H1 (cell line): ENCODE results near the gene CHAD. TPM values are rescaled to one million over a fixed set of nuclear protein-coding genes. Genes with fewer than 3 reads are reported as not detected.

ENCODE experiments used
- CTCF ChIA-PET: fragments of 300-600 bp; sonication (Branson Sonifier 250); formaldehyde crosslinking; loops from one replicate; lab custom pipeline; 2021; ENCODE audit not compliant: partially characterized antibody; lab: Charles Lee
- POLR2A ChIA-PET: fragments of 300-600 bp; sonication (Branson Sonifier 250); formaldehyde crosslinking; loops from one replicate; lab custom pipeline; 2021; ENCODE audit warnings: inconsistent platforms; ENCODE audit not compliant: partially characterized antibody; lab: Charles Lee
- DNase-seq, 2 experiments: peaks; one replicate each; pipeline versions ENCODE4 v3.0.0 to v3.0.0-alpha.2; 2010 to 2022; ENCODE audit warnings: low spot score in 2 of 2, low read depth in 1 of 2, mixed read lengths in 1 of 2
- FAIRE-seq: peaks from 2 replicates; lab custom pipeline; 2011; peaks lifted over from hg19 to GRCh38; lab: Jason Lieb, UNC
- H2AFZ ChIP-seq: 2 replicates; pipeline ENCODE4 v1.8.1; 2012; ENCODE audit warnings: low read length, inconsistent platforms
- H2AK5ac ChIP-seq: 2 replicates; pipeline ENCODE4 v1.6.1; 2013; ENCODE audit warnings: low read depth, low read length
- H2BK120ac ChIP-seq: replicated peaks from 2 replicates; pipeline ENCODE3; 2013; ENCODE audit warnings: low read depth, low read length, inconsistent platforms
- H2BK12ac ChIP-seq: 2 replicates; pipeline ENCODE4 v1.6.1; 2013; ENCODE audit warnings: low read depth, low read length
- H2BK15ac ChIP-seq: 2 replicates; pipeline ENCODE4 v1.6.1; 2013; ENCODE audit warnings: low read length
- H2BK20ac ChIP-seq: 2 replicates; pipeline ENCODE4 v1.6.1; 2013; ENCODE audit warnings: low read length
- H2BK5ac ChIP-seq: 2 replicates; pipeline ENCODE4 v1.6.1; 2013; ENCODE audit warnings: low read depth, low read length
- H3K14ac ChIP-seq: 2 replicates; pipeline ENCODE4 v1.6.1; 2013; ENCODE audit warnings: inconsistent platforms; ENCODE audit not compliant: insufficient read length
- H3K18ac ChIP-seq: 2 replicates; pipeline ENCODE4 v1.6.1; 2013; ENCODE audit warnings: low read length; ENCODE audit errors: extremely low read depth
- H3K23ac ChIP-seq: 2 replicates; pipeline ENCODE4 v1.6.1; 2013; ENCODE audit warnings: inconsistent platforms; ENCODE audit not compliant: insufficient read length
- H3K23me2 ChIP-seq: 2 replicates; pipeline ENCODE4 v1.6.1; 2013; ENCODE audit warnings: low read depth, low read length
- H3K27ac ChIP-seq: 2 replicates; pipeline ENCODE4 v1.6.1; 2011; ENCODE audit warnings: low read depth, low read length, inconsistent platforms
- H3K27me3 ChIP-seq, 4 experiments: replicated peaks in 1 of 4; 1 replicate in 1 of 4; 2 replicates in 3 of 4; pipeline versions ENCODE4 v1.6.1 to v1.8.1; 2011 to 2013; ENCODE audit warnings: low read length in 3 of 4, mild to moderate bottlenecking in 3 of 4, inconsistent platforms in 2 of 4, mixed read lengths in 2 of 4, moderate library complexity in 1 of 4; ENCODE audit not compliant: control insufficient read depth in 3 of 4, insufficient read depth in 3 of 4; ENCODE audit errors: extremely low read depth in 1 of 4
- H3K36me3 ChIP-seq, 4 experiments: 2 replicates each; pipeline versions ENCODE4 v1.6.1 to v1.8.1; 2011 to 2013; ENCODE audit warnings: mild to moderate bottlenecking in 4 of 4, low read length in 3 of 4, moderate library complexity in 2 of 4, control low read depth in 1 of 4, inconsistent platforms in 1 of 4; ENCODE audit not compliant: insufficient read depth in 4 of 4, control insufficient read depth in 2 of 4
- H3K4ac ChIP-seq: replicated peaks from 2 replicates; pipeline ENCODE3; 2013; ENCODE audit warnings: low read length, low read depth, mixed read lengths, inconsistent platforms; ENCODE audit not compliant: insufficient read length
- H3K4me1 ChIP-seq, 4 experiments: replicated peaks in 1 of 4; 1 replicate in 1 of 4; 2 replicates in 3 of 4; pipeline versions ENCODE4 v1.6.1 to v1.8.1; 2011 to 2013; ENCODE audit warnings: low read length in 3 of 4, inconsistent platforms in 2 of 4, mixed read lengths in 1 of 4; ENCODE audit not compliant: insufficient read depth in 4 of 4, control insufficient read depth in 3 of 4
- H3K4me2 ChIP-seq, 2 experiments: 2 replicates each; pipeline versions ENCODE4 v1.6.1 to v1.8.1; 2011 to 2013; ENCODE audit warnings: low read depth in 2 of 2, low read length in 2 of 2, control low read depth in 1 of 2, inconsistent platforms in 1 of 2, mild to moderate bottlenecking in 1 of 2; ENCODE audit not compliant: insufficient read depth in 1 of 2
- H3K4me3 ChIP-seq, 4 experiments: fragments of 200-600, 300-600 bp in 1 of 4; sonication (generic), shearing (Covaris generic), sonication (Bioruptor Twin) in 1 of 4; 2 replicates each; pipeline versions ENCODE4 v1.5.1 to v1.8.1; 2011 to 2016; ENCODE audit warnings: low read length in 4 of 4, low read depth in 3 of 4, control low read depth in 2 of 4, inconsistent platforms in 2 of 4, mild to moderate bottlenecking in 2 of 4, mixed read lengths in 1 of 4, moderate library complexity in 1 of 4; ENCODE audit not compliant: insufficient read depth in 2 of 4; ENCODE audit errors: extremely low read depth in 1 of 4
- H3K56ac ChIP-seq: replicated peaks from 2 replicates; pipeline ENCODE3; 2013; ENCODE audit warnings: low read depth, mild to moderate bottlenecking, mixed read lengths, low read length, inconsistent platforms; ENCODE audit not compliant: insufficient read length
- H3K79me1 ChIP-seq: 2 replicates; pipeline ENCODE4 v1.6.1; 2013; ENCODE audit warnings: low read depth, low read length, control low read depth
- H3K79me2 ChIP-seq, 2 experiments: 2 replicates each; pipeline versions ENCODE4 v1.6.1 to v1.8.1; 2012 to 2013; ENCODE audit warnings: low read length in 2 of 2, mild to moderate bottlenecking in 2 of 2, inconsistent platforms in 1 of 2; ENCODE audit not compliant: insufficient read depth in 2 of 2, control insufficient read depth in 1 of 2
- H3K9ac ChIP-seq, 4 experiments: replicated peaks in 1 of 4; 1 replicate in 1 of 4; 2 replicates in 3 of 4; pipeline versions ENCODE4 v1.6.1 to v1.8.1; 2011 to 2013; ENCODE audit warnings: low read depth in 3 of 4, low read length in 3 of 4, control low read depth in 2 of 4, mild to moderate bottlenecking in 2 of 4, moderate library complexity in 2 of 4, inconsistent platforms in 1 of 4; ENCODE audit errors: extremely low read depth in 1 of 4
- H3K9me3 ChIP-seq, 2 experiments: 2 replicates each; pipeline versions ENCODE4 v1.6.1 to v1.8.1; 2012 to 2013; ENCODE audit warnings: mild to moderate bottlenecking in 2 of 2, moderate library complexity in 2 of 2, control low read depth in 1 of 2, inconsistent platforms in 1 of 2, low read depth in 1 of 2, low read length in 1 of 2, mixed read lengths in 1 of 2; ENCODE audit not compliant: insufficient read depth in 2 of 2
- H4K20me1 ChIP-seq, 2 experiments: replicated peaks in 1 of 2; 2 replicates each; pipeline versions ENCODE3 to v1.8.1; 2011 to 2013; ENCODE audit warnings: inconsistent platforms in 2 of 2, low read length in 2 of 2, mild to moderate bottlenecking in 1 of 2; ENCODE audit not compliant: insufficient read depth in 2 of 2, control insufficient read depth in 1 of 2
- H4K5ac ChIP-seq: 2 replicates; pipeline ENCODE4 v1.6.1; 2013; ENCODE audit warnings: low read length, low read depth, mixed read lengths, inconsistent platforms; ENCODE audit not compliant: insufficient read length
- H4K8ac ChIP-seq: 2 replicates; pipeline ENCODE4 v1.8.0; 2013; ENCODE audit warnings: mild to moderate bottlenecking, moderate library complexity, low read length, inconsistent platforms; ENCODE audit not compliant: insufficient read depth; ENCODE audit errors: extremely low read depth
- H4K91ac ChIP-seq: replicated peaks from 2 replicates; pipeline ENCODE3; 2013; ENCODE audit warnings: low read length, mixed read lengths, inconsistent platforms; ENCODE audit not compliant: insufficient read length
- ATF3 ChIP-seq: IDR thresholded peaks from 2 replicates; pipeline ENCODE4 v1.6.1; 2011; ENCODE audit warnings: low read depth, mild to moderate bottlenecking, low read length; ENCODE audit not compliant: insufficient read depth
- CBX8 ChIP-seq: fragments of 300-800, 300-1000 bp; sonication (generic); IDR thresholded peaks from 2 replicates; pipeline ENCODE4 v1.7.1; 2016; ENCODE audit warnings: low read depth, low read length, borderline replicate concordance
- CHD2 ChIP-seq: IDR thresholded peaks from 2 replicates; pipeline ENCODE4 v1.6.1; 2012; ENCODE audit warnings: low read length, improper control_type of control experiment
- GABPA ChIP-seq: IDR thresholded peaks from 2 replicates; pipeline ENCODE4 v1.6.1; 2011; ENCODE audit warnings: mild to moderate bottlenecking, low read length, moderate library complexity, borderline replicate concordance; ENCODE audit not compliant: insufficient read depth
- KDM5A ChIP-seq: fragments of 200-600 bp; IDR thresholded peaks from 2 replicates; pipeline ENCODE4 v1.7.1; 2012; ENCODE audit warnings: mild to moderate bottlenecking, low read length, inconsistent platforms, mixed read lengths
- RAD21 ChIP-seq, 2 experiments: IDR thresholded peaks in 1 of 2; conservative IDR thresholded peaks in 1 of 2; 2 replicates each; pipeline ENCODE4 v1.6.1; 2011; ENCODE audit warnings: low read depth in 2 of 2, low read length in 2 of 2, improper control_type of control experiment in 1 of 2, inconsistent platforms in 1 of 2, mild to moderate bottlenecking in 1 of 2, moderate library complexity in 1 of 2
- RBBP5 ChIP-seq: IDR thresholded peaks from 2 replicates; pipeline ENCODE4 v1.7.1; 2012; ENCODE audit warnings: low read depth, mild to moderate bottlenecking, inconsistent platforms, low read length, moderate library complexity, borderline replicate concordance
- SIRT6 ChIP-seq: IDR thresholded peaks from one replicate; pipeline ENCODE4 v1.7.1; 2012; ENCODE audit warnings: low read length, inconsistent platforms
- SP2 ChIP-seq: IDR thresholded peaks from 2 replicates; pipeline ENCODE4 v1.6.1; 2012; ENCODE audit warnings: mild to moderate bottlenecking, low read length, inconsistent platforms
- WGBS, 2 experiments: shearing (Covaris generic) in 1 of 2; methylation state at CpG; one replicate each; pipeline versions ENCODE4 v1.1.6 to v1.1.7; 2013 to 2015; ENCODE audit warnings: low lambda C conversion rate in 2 of 2, mixed read lengths in 2 of 2, inconsistent platforms in 1 of 2, low coverage in 1 of 2, missing lambda C conversion rate in 1 of 2; ENCODE audit not compliant: insufficient replicate concordance in 2 of 2, insufficient coverage in 1 of 2, insufficient read length in 1 of 2; ENCODE audit errors: extremely low coverage in 1 of 2, missing lambda C conversion rate in 1 of 2; 5-methylcytosine and 5-hydroxymethylcytosine counted together
- polyA plus RNA-seq, 7 experiments: library from polyadenylated mRNA; depleted of rRNA in 3 of 7; stranded (reverse) in 5 of 7; unstranded in 2 of 7; fragments of >200 nt in 5 of 7; fragments of 200-250 nt in 2 of 7; gene quantifications; 1 replicate in 5 of 7; 2 replicates in 1 of 7; 4 replicates in 1 of 7; pipeline versions ENCODE4 v1.2.1 to v1.2.3, GENCODE V29; 2011 to 2013; ENCODE audit warnings: missing spikeins in 2 of 7, mixed read lengths in 2 of 7
- total RNA-seq: library from RNA; stranded (reverse); fragmentation: NEBNext Ultra II Directional; extraction: Animal tissue kit (Norgen Biotek cat#: 25700); gene quantifications from 2 replicates; pipeline ENCODE4 v1.2.1, GENCODE V29; 2021
- TF ChIP-seq, protein P1 (sequence below): IDR thresholded peaks from 2 replicates; pipeline ENCODE4 v1.6.1; 2012; ENCODE audit warnings: inconsistent platforms

The CHAD gene
- total and polyA plus RNA-seq, 2 of the 8 experiments (the other 6 are each of a cell fraction or from before 2014, with no cell fraction given) = 0.03 TPM; not detected in 1

DNA sequence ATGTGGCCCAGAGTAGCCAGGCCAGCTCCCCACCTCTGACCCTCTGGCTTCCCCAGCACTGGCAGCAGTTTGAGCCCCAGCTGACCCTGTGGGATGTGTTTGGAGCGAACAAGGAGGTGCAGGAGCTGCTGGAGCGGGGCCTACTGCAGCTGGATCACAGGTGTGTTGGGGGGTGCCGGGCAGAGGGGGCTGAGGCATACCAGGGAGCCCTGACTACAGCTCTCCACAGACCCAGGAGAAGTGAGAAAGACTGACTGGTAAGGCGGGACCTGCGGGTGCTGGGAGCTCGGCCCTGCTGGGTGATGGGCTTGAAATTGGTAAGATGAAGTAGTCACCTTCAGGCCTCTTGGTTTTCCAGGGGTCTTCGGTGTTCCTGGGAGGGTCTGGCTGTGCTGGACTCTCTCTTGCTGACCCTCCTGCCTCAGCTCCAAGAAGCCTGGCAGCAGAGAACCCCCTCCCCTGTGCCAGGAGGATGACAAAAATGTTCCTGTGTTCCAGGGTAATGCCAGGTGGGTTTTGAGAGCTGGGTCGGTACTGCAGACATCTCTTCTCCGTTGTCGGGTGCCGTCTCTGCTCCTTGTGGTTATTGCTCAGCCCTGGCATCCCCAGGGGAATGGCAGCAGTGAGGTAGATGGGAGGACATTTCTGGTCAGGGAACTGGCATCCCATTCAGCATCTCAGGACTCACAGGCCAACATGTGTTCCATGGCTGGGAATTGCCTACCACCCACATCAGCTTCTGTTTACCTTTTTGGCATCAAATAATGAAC is 15.9 kb upstream of the CHAD start:
- POLR2A ChIA-PET = interaction anchor here (0.8 to 1.5 kb wide), 2 partner anchors 19 to 28 kb away, joined by 3 to 6 read pairs; no protein-coding TSS in a partner anchor
- Histone ChIP-seq H3K27me3 (no peaks in the 10 kb centered on the region), H2BK5ac (no peak overlapping the region)
- TF ChIP-seq RBBP5 (no peak), SIRT6 (no peak), GABPA (no peak), CBX8 (no peak), SP2 (no peak), RAD21 (IDR thresholded peaks at IDR 0.05 in 1 of 2, conservative IDR thresholded peaks at IDR 0.05 in 1 of 2; ENCODE audit: low read depth in 2 of 2, low read length in 2 of 2) (no peak), CHD2 (no peak), ATF3 (no peak), KDM5A (no peak)
- TF ChIP-seq, protein P1, sequence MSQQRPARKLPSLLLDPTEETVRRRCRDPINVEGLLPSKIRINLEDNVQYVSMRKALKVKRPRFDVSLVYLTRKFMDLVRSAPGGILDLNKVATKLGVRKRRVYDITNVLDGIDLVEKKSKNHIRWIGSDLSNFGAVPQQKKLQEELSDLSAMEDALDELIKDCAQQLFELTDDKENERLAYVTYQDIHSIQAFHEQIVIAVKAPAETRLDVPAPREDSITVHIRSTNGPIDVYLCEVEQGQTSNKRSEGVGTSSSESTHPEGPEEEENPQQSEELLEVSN = no peak

More for the DNA sequence above, 15.9 kb upstream of the CHAD start:
- peaks cover 0 to 5% (median 4%) of the 10 kb centered on the region in 4 experiments; a peak in 5 of 7 replicates for H3K4me1 ChIP-seq
- H3K18ac ChIP-seq = no peak overlapping the region
- no peak overlapping the region for H2BK15ac ChIP-seq
- no peak overlapping the region for H2AK5ac ChIP-seq
- H3K36me3 ChIP-seq = peaks cover 0 to 13% (median 6%) of the 10 kb centered on the region in 4 experiments; a peak in 4 of 8 replicates
- DNase-seq (no peak), FAIRE-seq (no peak)
- no peak overlapping the region for H3K4ac ChIP-seq
- H3K56ac ChIP-seq = no peak overlapping the region
- H3K79me2 ChIP-seq = peaks cover 0 to 3% of the 10 kb centered on the region in 2 experiments; a peak in 1 of 4 replicates
- CTCF ChIA-PET = interaction anchor here (0.6 to 9.2 kb wide), 20 partner anchors 9 to 909 kb away, joined by 3 to 116 read pairs (median 5); partner anchors contain the start of genes EPN3, LRRC59, NXPH3 and SPATA20
- H3K4me3 ChIP-seq = no peak overlapping the region
- H4K8ac ChIP-seq = no peak overlapping the region
- no peak overlapping the region for H4K5ac ChIP-seq
- H3K14ac ChIP-seq = no peak overlapping the region
- H2BK20ac ChIP-seq = no peak overlapping the region
- no peak overlapping the region for H4K91ac ChIP-seq
- H2BK12ac ChIP-seq = no peak overlapping the region
- H3K9me3 ChIP-seq = no peaks in the 10 kb centered on the region
- no peak overlapping the region for H2BK120ac ChIP-seq
- H3K9ac ChIP-seq = no peak overlapping the region
- H3K4me2 ChIP-seq = no peak overlapping the region
- H3K23ac ChIP-seq = no peak overlapping the region
- WGBS, 2 experiments = 91% methylated on average over 11 of the region's 11 CpGs; no CpG with 5 or more reads in 1 of the 2 experiments
- no peaks in the 10 kb centered on the region for H3K23me2 ChIP-seq
- H3K79me1 ChIP-seq = no peaks in the 10 kb centered on the region
- H2AFZ ChIP-seq = no peak overlapping the region
- no peak overlapping the region for H3K27ac ChIP-seq
- H4K20me1 ChIP-seq = peaks cover 0 to 2% of the 10 kb centered on the region in 2 experiments
